Calu3 (cell line): Measurements from ENCODE around the gene PPP1R36. TPM values are rescaled to one million over a fixed set of nuclear protein-coding genes. Genes with fewer than 3 reads are reported as not detected.

Experiments
- BruUV-seq: library from RNA; stranded (reverse); fragments of 400-500 nt; replicated peaks from 2 replicates; lab custom pipeline; 2021; lab: Mats Ljungman, UMichigan
- CTCF ChIA-PET: fragments of 300-600 bp; sonication (Branson Sonifier 250); formaldehyde crosslinking; loops from one replicate; lab custom pipeline; 2022; ENCODE audit warnings: antibody characterized with exemption; lab: Charles Lee
- DNase-seq: peaks from one replicate; pipeline ENCODE4 v3.0.0; 2022
- H3K27ac Mint-ChIP-seq: one replicate; pipeline ENCODE4 v1.8.0; 2022; ENCODE audit warnings: mixed read lengths; ENCODE audit not compliant: unreplicated experiment
- H3K27me3 Mint-ChIP-seq: one replicate; pipeline ENCODE4 v1.8.0; 2022; ENCODE audit warnings: mixed read lengths; ENCODE audit not compliant: unreplicated experiment
- H3K36me3 Mint-ChIP-seq: one replicate; pipeline ENCODE4 v1.8.0; 2022; ENCODE audit warnings: mild to moderate bottlenecking, moderate library complexity, mixed read lengths; ENCODE audit not compliant: insufficient read depth, unreplicated experiment
- H3K4me1 Mint-ChIP-seq: one replicate; pipeline ENCODE4 v1.8.0; 2022; ENCODE audit warnings: mild to moderate bottlenecking, low read depth, mixed read lengths; ENCODE audit not compliant: unreplicated experiment
- H3K4me3 Mint-ChIP-seq: one replicate; pipeline ENCODE4 v1.8.0; 2022; ENCODE audit warnings: mild to moderate bottlenecking, low read depth, moderate library complexity, mixed read lengths; ENCODE audit not compliant: unreplicated experiment
- H3K9me3 Mint-ChIP-seq: one replicate; pipeline ENCODE4 v1.8.0; 2022; ENCODE audit warnings: low read depth, mixed read lengths; ENCODE audit not compliant: unreplicated experiment
- intact Hi-C: fragments of 100-400 bp; cut with micrococcal nuclease; formaldehyde crosslinking; loops from one replicate; pipeline ENCODE4 v1.10.0; 2022; ENCODE audit not compliant: unreplicated experiment
- total RNA-seq: library from RNA; stranded (reverse); gene quantifications from 2 replicates; pipeline ENCODE4 v1.2.3, GENCODE V29; 2022
- TF ChIP-seq, protein P1 (sequence below): fragments of 200-600 bp; IDR thresholded peaks from one replicate; pipeline ENCODE4 v1.8.0; 2022; ENCODE audit warnings: antibody characterized with exemption; ENCODE audit not compliant: unreplicated experiment

Gene PPP1R36
- total RNA-seq, 1 experiment from 2014 or later: 0.40 TPM

DNA sequence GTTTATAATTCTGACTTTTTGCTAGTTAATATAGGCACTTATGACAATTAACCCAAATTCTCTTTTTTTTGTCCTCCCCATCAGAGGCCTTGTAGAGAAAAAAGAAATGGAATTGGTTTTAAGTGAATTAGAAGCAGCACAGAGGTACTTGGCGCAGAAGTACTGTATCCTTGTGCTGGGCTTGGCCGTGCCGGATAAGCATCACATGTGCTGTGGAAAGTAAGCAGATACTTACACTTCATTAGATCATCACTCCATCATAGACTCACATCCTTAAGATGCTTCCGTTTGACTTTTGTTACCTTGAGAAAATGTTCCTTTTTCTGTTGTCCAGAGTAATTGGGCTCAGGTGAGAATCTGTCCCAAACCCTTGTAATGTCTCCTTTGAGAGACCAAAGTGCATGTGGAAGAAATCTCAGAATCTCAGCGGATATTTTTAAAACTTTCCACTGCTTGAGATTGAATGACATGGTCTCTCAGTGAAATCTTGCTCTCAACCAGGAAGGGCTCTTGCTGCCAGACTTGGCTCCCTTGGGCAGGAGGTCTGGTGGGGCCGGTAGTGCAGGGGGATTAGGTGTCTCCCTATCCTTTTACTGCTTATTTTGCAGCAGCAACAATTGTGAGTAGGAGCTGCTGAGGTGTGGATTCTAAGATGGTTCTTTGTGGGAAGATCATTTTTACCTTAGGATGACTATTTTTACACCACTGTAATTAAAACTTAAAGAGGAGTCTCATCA, 24.8 kb downstream of the PPP1R36 start:
- Mint-ChIP-seq H3K4me3 (no peak overlapping the region), H3K27me3 (no peaks in the 10 kb centered on the region), H3K4me1 (no peaks in the 10 kb centered on the region), H3K27ac (no peak overlapping the region), H3K9me3 (no peaks in the 10 kb centered on the region), H3K36me3 (peaks cover 5% of the 10 kb centered on the region)
- intact Hi-C loops: no loop called here
- DNase-seq: no peak
- no TSS peak for BruUV-seq
- TF ChIP-seq, protein P1, sequence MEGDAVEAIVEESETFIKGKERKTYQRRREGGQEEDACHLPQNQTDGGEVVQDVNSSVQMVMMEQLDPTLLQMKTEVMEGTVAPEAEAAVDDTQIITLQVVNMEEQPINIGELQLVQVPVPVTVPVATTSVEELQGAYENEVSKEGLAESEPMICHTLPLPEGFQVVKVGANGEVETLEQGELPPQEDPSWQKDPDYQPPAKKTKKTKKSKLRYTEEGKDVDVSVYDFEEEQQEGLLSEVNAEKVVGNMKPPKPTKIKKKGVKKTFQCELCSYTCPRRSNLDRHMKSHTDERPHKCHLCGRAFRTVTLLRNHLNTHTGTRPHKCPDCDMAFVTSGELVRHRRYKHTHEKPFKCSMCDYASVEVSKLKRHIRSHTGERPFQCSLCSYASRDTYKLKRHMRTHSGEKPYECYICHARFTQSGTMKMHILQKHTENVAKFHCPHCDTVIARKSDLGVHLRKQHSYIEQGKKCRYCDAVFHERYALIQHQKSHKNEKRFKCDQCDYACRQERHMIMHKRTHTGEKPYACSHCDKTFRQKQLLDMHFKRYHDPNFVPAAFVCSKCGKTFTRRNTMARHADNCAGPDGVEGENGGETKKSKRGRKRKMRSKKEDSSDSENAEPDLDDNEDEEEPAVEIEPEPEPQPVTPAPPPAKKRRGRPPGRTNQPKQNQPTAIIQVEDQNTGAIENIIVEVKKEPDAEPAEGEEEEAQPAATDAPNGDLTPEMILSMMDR: no peak
- CTCF ChIA-PET: no interaction called here

DNA sequence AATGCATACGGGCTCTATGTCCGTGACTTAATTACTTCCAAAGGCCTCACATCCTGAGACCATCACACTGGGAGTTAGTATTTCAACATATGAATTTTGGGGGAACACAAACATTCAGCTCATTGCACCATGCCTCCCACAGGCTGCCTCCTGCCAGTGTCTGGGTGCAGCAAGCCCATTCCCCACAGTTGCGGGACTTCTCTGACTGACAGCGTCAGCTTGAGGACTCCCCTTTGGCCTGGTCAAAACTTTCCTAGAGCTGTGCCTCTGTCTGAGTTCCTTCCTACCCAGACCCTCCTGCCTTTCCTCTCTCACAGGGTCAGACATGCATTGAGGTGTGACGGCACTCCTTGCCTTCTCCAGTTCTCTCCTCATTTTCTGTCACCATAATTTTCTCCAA, 27.4 kb downstream of the PPP1R36 start:
- intact Hi-C loops: no loop called here
- CTCF ChIA-PET: no interaction called here
- no TSS peak for BruUV-seq
- Mint-ChIP-seq H3K4me1 (no peaks in the 10 kb centered on the region), H3K36me3 (no peaks in the 10 kb centered on the region), H3K27me3 (no peaks in the 10 kb centered on the region), H3K4me3 (no peak overlapping the region), H3K9me3 (no peaks in the 10 kb centered on the region), H3K27ac (no peak overlapping the region)
- TF ChIP-seq, protein P1: no peak
- no peak for DNase-seq

DNA sequence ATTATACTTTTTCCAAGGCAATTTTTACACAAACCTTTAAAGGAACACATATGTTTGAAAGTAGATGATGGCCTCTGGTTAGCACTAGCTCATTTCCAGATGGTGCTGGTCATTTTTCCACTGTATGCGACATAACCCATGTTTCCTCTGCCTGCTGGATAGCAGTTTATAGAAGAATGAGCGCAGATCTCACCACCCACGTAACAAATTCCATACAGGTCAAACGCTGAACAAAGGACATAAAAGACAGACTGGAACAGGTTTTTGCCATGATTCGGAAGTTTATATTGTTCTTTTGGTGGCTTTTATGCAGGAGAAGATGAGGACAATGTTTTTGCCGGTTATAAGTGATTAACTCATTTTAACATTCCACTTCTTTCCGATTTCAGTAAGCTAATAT, 30.7 kb downstream of the PPP1R36 start:
- TF ChIP-seq, protein P1: no peak

DNA sequence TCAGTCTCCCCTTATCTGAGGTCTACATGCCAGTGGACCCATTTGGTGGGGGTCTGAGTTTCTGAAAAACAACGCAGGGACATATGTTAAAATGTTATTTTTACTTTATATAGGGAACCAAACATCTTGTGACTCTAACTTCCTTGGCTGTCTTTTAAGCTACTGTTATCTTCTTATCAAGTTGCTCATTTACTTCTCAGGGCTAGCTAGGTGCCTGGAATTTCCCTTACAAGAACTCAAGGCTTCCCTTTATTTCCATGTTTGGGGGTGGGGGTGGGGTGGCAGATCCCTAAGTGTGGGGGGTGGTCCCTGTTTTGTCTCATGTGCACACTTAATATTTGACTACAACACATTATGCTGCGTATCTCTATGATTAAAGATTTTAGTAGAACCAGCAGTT, 31.6 kb downstream of the PPP1R36 start:
- intact Hi-C loops: no loop called here
- TF ChIP-seq, protein P1: no peak
- CTCF ChIA-PET: interaction anchor here (0.6 to 1.0 kb wide), 2 partner anchors 13 to 551 kb away, joined by 3 to 6 read pairs; no protein-coding TSS in a partner anchor
- Mint-ChIP-seq H3K4me1 (no peaks in the 10 kb centered on the region), H3K4me3 (no peak overlapping the region), H3K36me3 (no peaks in the 10 kb centered on the region), H3K9me3 (no peaks in the 10 kb centered on the region), H3K27me3 (no peaks in the 10 kb centered on the region), H3K27ac (no peak overlapping the region)
- no peak for DNase-seq
- BruUV-seq: no TSS peak

More for the DNA sequence above, 30.7 kb downstream of the PPP1R36 start:
- intact Hi-C loops: no loop called here
- CTCF ChIA-PET: interaction anchor here (1.0 kb wide), 1 partner anchor 12 kb away, joined by 3 read pairs; no protein-coding TSS in a partner anchor
- Mint-ChIP-seq H3K9me3 (no peaks in the 10 kb centered on the region), H3K27me3 (no peaks in the 10 kb centered on the region), H3K27ac (no peak overlapping the region), H3K4me1 (no peaks in the 10 kb centered on the region), H3K4me3 (no peak overlapping the region), H3K36me3 (no peaks in the 10 kb centered on the region)
- no peak for DNase-seq
- no TSS peak for BruUV-seq
